Endodermal cell (in vitro differentiated cells): ENCODE measurements around the gene NOL6. TPM values are rescaled to one million over a fixed set of nuclear protein-coding genes. Genes with fewer than 3 reads are reported as not detected.

Experiments
- DNase-seq: peaks from one replicate; pipeline ENCODE4 v3.0.0-alpha.2; 2017
- H3K27ac ChIP-seq: 2 replicates; pipeline ENCODE4 v1.5.1; 2013; ENCODE audit warnings: mild to moderate bottlenecking, low read depth, low read length, moderate library complexity
- H3K27me3 ChIP-seq: 2 replicates; pipeline ENCODE4 v1.6.1; 2013; ENCODE audit warnings: mild to moderate bottlenecking, low read length, moderate library complexity; ENCODE audit not compliant: insufficient read depth, control insufficient read depth, poor library complexity, severe bottlenecking
- H3K36me3 ChIP-seq: 2 replicates; pipeline ENCODE4 v1.7.0; 2013; ENCODE audit warnings: mild to moderate bottlenecking, low read length, moderate library complexity; ENCODE audit not compliant: control insufficient read depth, insufficient read depth
- H3K4me1 ChIP-seq: one replicate; pipeline ENCODE4 v1.7.0; 2013; ENCODE audit warnings: low read length; ENCODE audit not compliant: control insufficient read depth, insufficient read depth
- H3K4me3 ChIP-seq: 2 replicates; pipeline ENCODE4 v1.5.1; 2013; ENCODE audit warnings: mild to moderate bottlenecking, low read length, moderate library complexity
- H3K9ac ChIP-seq: 2 replicates; pipeline ENCODE4 v1.6.1; 2013; ENCODE audit warnings: mild to moderate bottlenecking, low read length, moderate library complexity; ENCODE audit not compliant: poor library complexity, severe bottlenecking; ENCODE audit errors: extremely low read depth
- H3K9me3 ChIP-seq: 2 replicates; pipeline ENCODE4 v1.6.1; 2013; ENCODE audit warnings: mild to moderate bottlenecking, low read length, moderate library complexity; ENCODE audit not compliant: control insufficient read depth
- H3K27ac Mint-ChIP-seq: 2 replicates; pipeline ENCODE4 v1.8.0; 2020; ENCODE audit warnings: mixed read lengths
- H3K27me3 Mint-ChIP-seq: 2 replicates; pipeline ENCODE4 v1.8.0; 2021; ENCODE audit warnings: mild to moderate bottlenecking, mixed read lengths; ENCODE audit not compliant: insufficient read depth
- H3K36me3 Mint-ChIP-seq: 2 replicates; pipeline ENCODE4 v1.8.0; 2020; ENCODE audit warnings: low read depth, mixed read lengths
- H3K4me1 Mint-ChIP-seq: 2 replicates; pipeline ENCODE4 v1.8.0; 2020; ENCODE audit warnings: mixed read lengths
- H3K4me3 Mint-ChIP-seq: 2 replicates; pipeline ENCODE4 v1.8.0; 2020; ENCODE audit warnings: mild to moderate bottlenecking, moderate library complexity, mixed read lengths
- H3K9me3 Mint-ChIP-seq: 2 replicates; pipeline ENCODE4 v1.8.0; 2020; ENCODE audit warnings: mild to moderate bottlenecking, mixed read lengths
- CTCF ChIP-seq: fragments of 200-600 bp; sonication (generic); conservative IDR thresholded peaks from 2 replicates; pipeline ENCODE4 v1.5.0; 2021; ENCODE audit warnings: antibody characterized with exemption, mild to moderate bottlenecking
- WGBS, 2 experiments: methylation state at CpG; one replicate each; pipeline versions ENCODE4 v1.1.5 to v1.1.7; 2013; ENCODE audit warnings: missing lambda C conversion rate in 2 of 2, mixed read lengths in 1 of 2; ENCODE audit not compliant: insufficient coverage in 1 of 2, insufficient read length in 1 of 2; 5-methylcytosine and 5-hydroxymethylcytosine counted together
- total RNA-seq, 2 donors: library from RNA; stranded (reverse); fragmentation: NEBNext Ultra II Directional in 1 of 2; extraction: Animal tissue kit (Norgen Biotek cat#: 25700) in 1 of 2; gene quantifications; 2 replicates in 1 of 2; 3 replicates in 1 of 2; pipeline ENCODE4 v1.2.1, GENCODE V29; 2021

Gene NOL6
- total RNA-seq, 2 donors from 2014 or later: 34.2 to 34.6 TPM

DNA sequence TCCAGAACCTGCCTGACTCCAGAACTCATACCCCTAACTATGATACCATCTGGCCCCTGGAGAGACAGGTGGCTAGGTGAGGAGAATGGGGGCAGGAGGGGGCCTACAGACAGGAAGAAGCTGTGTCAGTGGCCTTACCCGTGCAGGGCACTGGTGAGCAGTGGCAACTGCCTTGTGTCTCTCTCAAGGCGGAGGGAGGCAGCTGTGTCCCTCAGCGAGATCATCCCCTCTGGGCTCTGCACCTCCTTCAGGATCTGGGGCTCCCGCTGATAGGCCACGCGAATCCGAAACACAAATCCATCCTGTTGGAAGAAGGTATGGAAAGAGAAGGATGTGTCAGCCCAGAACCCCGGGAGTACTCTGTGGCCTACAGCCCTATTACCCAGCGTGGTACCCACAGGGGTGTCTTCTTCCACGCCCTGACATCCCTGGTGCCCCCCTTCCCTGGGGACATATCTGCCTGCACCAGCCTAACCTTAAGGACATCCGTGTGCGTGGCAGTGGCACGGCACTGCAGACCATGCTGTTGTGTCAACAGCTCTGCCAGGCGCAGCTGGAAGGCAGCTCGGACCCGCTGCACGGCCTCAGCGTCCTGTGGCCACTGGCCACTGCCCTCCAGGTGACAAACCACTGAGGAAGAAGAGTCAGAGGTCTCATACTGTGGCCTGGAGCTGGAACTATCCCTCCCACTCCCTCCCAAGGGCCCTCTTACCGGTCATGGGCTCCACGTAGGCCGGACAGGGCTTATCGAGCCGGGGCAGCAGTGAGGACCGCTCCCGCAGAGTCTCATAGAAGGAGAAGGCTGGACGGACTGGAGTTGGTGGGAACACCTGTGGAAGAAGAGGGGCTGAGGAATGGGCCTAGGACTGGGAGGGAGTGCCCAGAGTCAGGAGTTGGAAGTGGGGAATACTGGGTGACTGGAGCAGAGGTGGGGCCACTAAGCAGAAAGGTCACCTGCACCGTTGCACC, 7.8 kb downstream of the NOL6 start:
- Mint-ChIP-seq H3K4me1 (no peaks in the 10 kb centered on the region), H3K9me3 (no peaks in the 10 kb centered on the region), H3K27me3 (no peaks in the 10 kb centered on the region), H3K27ac (no peak overlapping the region), H3K36me3 (peaks cover 70% of the 10 kb centered on the region), H3K4me3 (no peak overlapping the region)
- Histone ChIP-seq H3K27me3 (no peaks in the 10 kb centered on the region), H3K9me3 (no peaks in the 10 kb centered on the region), H3K4me3 (no peak overlapping the region), H3K4me1 (no peaks in the 10 kb centered on the region), H3K36me3 (peaks cover 76% of the 10 kb centered on the region), H3K27ac (no peak overlapping the region), H3K9ac (no peak overlapping the region)
- no peak for DNase-seq
- 94 to 95% methylated on average over 16 to 27 of the region's 27 CpGs for WGBS, 2 experiments
- TF ChIP-seq CTCF: no peak

DNA sequence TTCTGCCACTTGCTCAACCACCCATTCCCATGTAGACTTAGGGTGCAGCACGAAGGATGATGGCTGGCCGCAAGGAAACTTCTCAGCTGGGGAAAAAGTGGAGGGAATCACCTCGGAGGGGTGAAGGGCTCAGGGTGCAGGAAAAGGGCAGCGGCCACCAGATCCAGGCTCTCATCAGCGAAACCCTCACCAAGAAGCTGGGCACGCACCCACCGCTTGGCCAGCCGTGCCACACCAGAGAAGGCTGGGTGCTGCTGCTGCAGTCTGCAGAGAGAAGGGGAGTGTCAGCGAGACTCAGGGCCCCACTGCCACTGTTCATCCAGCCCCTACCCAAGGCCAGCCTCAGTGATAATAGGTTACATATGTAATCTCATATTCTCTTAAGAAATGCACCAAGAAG, 8.6 kb downstream of the NOL6 start:
- 87 to 94% methylated on average over 6 to 8 of the region's 9 CpGs for WGBS, 2 experiments
- H3K4me3 Mint-ChIP-seq: no peak overlapping the region
- DNase-seq: no peak
- H3K36me3 ChIP-seq: peaks cover 76% of the 10 kb centered on the region
- H3K27me3 ChIP-seq: no peaks in the 10 kb centered on the region
- TF ChIP-seq CTCF: no peak
- no peaks in the 10 kb centered on the region for H3K4me1 Mint-ChIP-seq
- no peaks in the 10 kb centered on the region for H3K9me3 ChIP-seq
- no peak overlapping the region for H3K27ac Mint-ChIP-seq
- no peaks in the 10 kb centered on the region for H3K4me1 ChIP-seq
- no peak overlapping the region for H3K4me3 ChIP-seq
- H3K9ac ChIP-seq: no peak overlapping the region
- no peak overlapping the region for H3K27ac ChIP-seq
- no peaks in the 10 kb centered on the region for H3K27me3 Mint-ChIP-seq
- H3K9me3 Mint-ChIP-seq: no peaks in the 10 kb centered on the region
- H3K36me3 Mint-ChIP-seq: peaks cover 63% of the 10 kb centered on the region

DNA sequence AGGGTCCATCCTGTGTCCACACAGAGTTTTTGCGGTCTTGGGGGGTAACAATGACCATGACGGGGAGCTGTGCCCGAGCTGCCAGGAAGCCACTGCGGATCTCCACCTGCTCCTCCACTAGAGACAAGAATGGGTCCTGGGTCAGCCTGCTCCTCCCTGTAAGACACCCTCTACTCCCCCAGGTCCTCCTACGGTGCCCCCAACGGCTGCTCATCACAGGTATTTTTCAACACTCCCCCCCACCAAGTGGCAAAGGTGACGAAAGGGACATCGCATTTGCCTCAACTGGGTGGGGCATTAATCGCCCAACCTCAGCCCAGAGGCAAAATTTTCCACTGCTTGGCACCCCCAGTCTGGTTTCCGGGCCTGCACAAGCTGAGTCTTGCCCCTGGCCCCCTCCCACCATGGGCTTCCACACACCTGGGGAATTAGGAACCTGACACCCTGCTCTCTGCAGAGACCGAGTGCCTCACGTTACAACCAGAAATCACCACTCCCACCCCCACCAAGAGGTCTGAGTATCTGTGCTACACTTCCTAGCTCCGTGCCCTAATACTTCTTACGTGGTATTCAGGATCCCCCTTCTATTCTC, 9.6 kb downstream of the NOL6 start:
- peaks cover 54% of the 10 kb centered on the region for H3K36me3 Mint-ChIP-seq
- H3K4me1 ChIP-seq: no peaks in the 10 kb centered on the region
- H3K4me3 ChIP-seq: no peak overlapping the region
- 92 to 95% methylated on average over 11 to 14 of the region's 14 CpGs for WGBS, 2 experiments
- H3K27me3 ChIP-seq: no peaks in the 10 kb centered on the region
- H3K27me3 Mint-ChIP-seq: no peaks in the 10 kb centered on the region
- TF ChIP-seq CTCF: no peak
- no peaks in the 10 kb centered on the region for H3K9me3 ChIP-seq
- H3K27ac Mint-ChIP-seq: no peak overlapping the region
- H3K27ac ChIP-seq: no peak overlapping the region
- H3K4me1 Mint-ChIP-seq: no peaks in the 10 kb centered on the region
- no peak for DNase-seq
- H3K36me3 ChIP-seq: peaks cover 66% of the 10 kb centered on the region
- no peak overlapping the region for H3K4me3 Mint-ChIP-seq
- no peaks in the 10 kb centered on the region for H3K9me3 Mint-ChIP-seq
- H3K9ac ChIP-seq: no peak overlapping the region
